PC-3 (cell line): ENCODE data around the gene GNB2. TPM values are rescaled to one million over a fixed set of nuclear protein-coding genes. Genes with fewer than 3 reads are reported as not detected.

Experiments used
- ATAC-seq: fragments of 200-7000 bp; cut with Tn5 transposase; 2 replicates; pipeline ENCODE4 v1.9.1; 2020; ENCODE audit warnings: mild to moderate bottlenecking, moderate library complexity
- BruUV-seq: library from RNA; stranded (reverse); fragments of 400-500 nt; replicated peaks from 2 replicates; lab custom pipeline; 2021; lab: Mats Ljungman, UMichigan
- CTCF ChIA-PET: fragments of 300-600 bp; sonication (Branson Sonifier 250); formaldehyde crosslinking; loops from one replicate; lab custom pipeline; 2022; ENCODE audit warnings: antibody characterized with exemption; lab: Charles Lee
- POLR2A ChIA-PET: fragments of 300-600 bp; sonication (Branson Sonifier 250); formaldehyde crosslinking; loops from one replicate; lab custom pipeline; 2022; ENCODE audit warnings: antibody characterized with exemption; ENCODE audit not compliant: unreplicated experiment; lab: Charles Lee
- DNase-seq: peaks from one replicate; pipeline ENCODE4 v3.0.0-alpha.2; 2015
- H2AFZ ChIP-seq: fragments of 300-600 bp; sonication (generic); 2 replicates; pipeline ENCODE4 v1.6.0; 2016; ENCODE audit warnings: antibody characterized with exemption, low read length
- H3F3A ChIP-seq: fragments of 300-600 bp; sonication (generic); one replicate; pipeline ENCODE4 v1.6.0; 2017; ENCODE audit warnings: antibody characterized with exemption, low read length, control low read depth, mild to moderate bottlenecking; ENCODE audit not compliant: unreplicated experiment
- H3K27ac ChIP-seq: fragments of 300-600 bp; sonication (generic); 2 replicates; pipeline ENCODE4 v1.5.1; 2016; ENCODE audit warnings: mild to moderate bottlenecking, low read length
- H3K27me3 ChIP-seq: fragments of 300-600 bp; sonication (generic); 2 replicates; pipeline ENCODE4 v1.6.1; 2016; ENCODE audit warnings: low read length, mixed read lengths
- H3K36me3 ChIP-seq: fragments of 300-600 bp; sonication (generic); 2 replicates; pipeline ENCODE4 v1.6.1; 2016; ENCODE audit warnings: low read depth, mixed run types, low read length, mixed read lengths
- H3K4me1 ChIP-seq: fragments of 300-600 bp; sonication (generic); 2 replicates; pipeline ENCODE4 v1.5.1; 2016; ENCODE audit warnings: low read length; ENCODE audit not compliant: insufficient read depth
- H3K4me2 ChIP-seq: fragments of 300-600 bp; sonication (generic); 2 replicates; pipeline ENCODE4 v1.6.0; 2016; ENCODE audit warnings: low read length
- H3K4me3 ChIP-seq: fragments of 300-600 bp; sonication (generic); 2 replicates; pipeline ENCODE4 v1.5.1; 2016; ENCODE audit warnings: mild to moderate bottlenecking, low read length, mixed read lengths
- H3K79me2 ChIP-seq: fragments of 300-600 bp; sonication (generic); 2 replicates; pipeline ENCODE4 v1.6.1; 2017; ENCODE audit warnings: low read length, mixed read lengths
- H3K9ac ChIP-seq: fragments of 300-600 bp; sonication (generic); 2 replicates; pipeline ENCODE4 v1.6.0; 2016; ENCODE audit warnings: mild to moderate bottlenecking, low read length
- H3K9me2 ChIP-seq: fragments of 300-600 bp; sonication (generic); replicated peaks from 2 replicates; pipeline ENCODE4 v1.6.1; 2016; ENCODE audit warnings: mixed run types, low read length, mixed read lengths
- H3K9me3 ChIP-seq: fragments of 300-600 bp; sonication (generic); 2 replicates; pipeline ENCODE4 v1.6.1; 2016; ENCODE audit warnings: low read length, mixed read lengths
- H4K20me1 ChIP-seq: fragments of 300-600 bp; sonication (generic); 2 replicates; pipeline ENCODE4 v1.6.1; 2016; ENCODE audit warnings: low read length, mixed read lengths
- CTCF ChIP-seq: fragments of 300-600 bp; sonication (generic); conservative IDR thresholded peaks from 2 replicates; pipeline ENCODE4 v1.5.1; 2017; ENCODE audit warnings: antibody characterized with exemption, low read depth, mild to moderate bottlenecking, low read length
- EZH2 ChIP-seq: fragments of 300-600 bp; sonication (generic); IDR thresholded peaks from one replicate; pipeline ENCODE4 v1.6.1; 2017; ENCODE audit warnings: antibody characterized with exemption, mild to moderate bottlenecking, low read length; ENCODE audit not compliant: unreplicated experiment
- EZH2phosphoT487 ChIP-seq: fragments of 300-600 bp; sonication (generic); IDR thresholded peaks from 2 replicates; pipeline ENCODE4 v1.6.1; 2018; ENCODE audit warnings: mild to moderate bottlenecking, antibody characterized with exemption, low read length, borderline replicate concordance
- intact Hi-C: fragments of 100-400 bp; cut with micrococcal nuclease; formaldehyde crosslinking; loops from 2 replicates; pipeline ENCODE4 v1.9.0; 2023
- total RNA-seq: library from RNA; depleted of rRNA; stranded (reverse); fragments of >200 nt; gene quantifications from 2 replicates; pipeline ENCODE4 v1.2.3, GENCODE V29; 2014

Gene GNB2
- total RNA-seq, 1 experiment from 2014 or later: 164 TPM

GRCh38 chr7:100678291-100678984 is 4.9 kb downstream of the GNB2 start:
- Histone ChIP-seq H3F3A (no peaks in the 10 kb centered on the region), H3K9ac (no peak overlapping the region), H4K20me1 (no peaks in the 10 kb centered on the region), H3K27ac (no peak overlapping the region), H3K9me3 (no peaks in the 10 kb centered on the region), H2AFZ (no peak overlapping the region), H3K27me3 (no peaks in the 10 kb centered on the region), H3K36me3 (peaks cover 17% of the 10 kb centered on the region; the same call in 1 of the 2 replicates), H3K4me2 (no peak overlapping the region), H3K9me2 (no peaks in the 10 kb centered on the region), H3K79me2 (peaks cover 24% of the 10 kb centered on the region), H3K4me3 (no peak overlapping the region), H3K4me1 (no peaks in the 10 kb centered on the region)
- ChIA-PET CTCF (interaction anchor here (1.0 kb wide), 1 partner anchor 66 kb away, joined by 3 read pairs; the partner anchor contains the start of gene MOSPD3), POLR2A (no interaction called here)
- intact Hi-C loops: no loop called here
- DNase-seq (no peak), ATAC-seq (no peak)
- TF ChIP-seq CTCF: no peak
- TF ChIP-seq EZH2: no peak
- TSS peak; percentile 61 for BruUV-seq

- Histone ChIP-seq H3K4me2 (no peak overlapping the region), H3F3A (no peaks in the 10 kb centered on the region), H3K27me3 (no peaks in the 10 kb centered on the region), H3K79me2 (peaks cover 17% of the 10 kb centered on the region), H3K36me3 (peaks cover 17% of the 10 kb centered on the region; the same call in 1 of the 2 replicates), H3K4me1 (no peaks in the 10 kb centered on the region), H3K9me3 (no peaks in the 10 kb centered on the region), H3K27ac (no peak overlapping the region), H4K20me1 (no peaks in the 10 kb centered on the region), H3K9ac (no peak overlapping the region), H2AFZ (no peak overlapping the region), H3K9me2 (no peaks in the 10 kb centered on the region), H3K4me3 (no peak overlapping the region)
- ATAC-seq (peak; percentile 4; the same call in 1 of the 2 replicates), DNase-seq (no peak)
- ChIA-PET CTCF (interaction anchor here (1.0 kb wide), 1 partner anchor 67 kb away, joined by 3 read pairs; the partner anchor contains the start of gene MOSPD3), POLR2A (no interaction called here)
- intact Hi-C loops: no loop called here
- no TSS peak for BruUV-seq
- no peak for TF ChIP-seq EZH2
- no peak for TF ChIP-seq EZH2phosphoT487
- TF ChIP-seq CTCF: no peak
Measured at GRCh38 chr7:100679129-100679926, 5.8 kb downstream of the GNB2 start.
